Measurements from ENCODE around the gene SLC38A2.

Gene SLC38A2

GRCh38 chr12:46372544-46373300 is at the start of gene SLC38A2:
Gene SLC38A2 (minus strand): TSS chr12:46372773. CDS start chr12:46371293, 1,480 bp downstream.
- peak; percentile 97 for DNase-seq (ENCODE audit: low spot score)

GRCh38 chr12:46419675-46420074 is 47.1 kb upstream of the SLC38A2 start:
- DNase-seq (ENCODE audit: low spot score) = no peak

- no peak for DNase-seq (ENCODE audit: low spot score)
Measured at GRCh38 chr12:46415552-46415951, 43.0 kb upstream of the SLC38A2 start.

GRCh38 chr12:46414591-46415268 is 42.2 kb upstream of the SLC38A2 start:
- DNase-seq (ENCODE audit: low spot score) = no peak

- DNase-seq (ENCODE audit: low spot score) = no peak
Measured at GRCh38 chr12:46413368-46413767, 40.8 kb upstream of the SLC38A2 start.

GRCh38 chr12:46412857-46413256 is 40.3 kb upstream of the SLC38A2 start:
- DNase-seq (ENCODE audit: low spot score) = no peak

- DNase-seq (ENCODE audit: low spot score) = no peak
Measured at GRCh38 chr12:46410495-46410894, 37.9 kb upstream of the SLC38A2 start.

- DNase-seq (ENCODE audit: low spot score) = no peak
Measured at GRCh38 chr12:46409974-46410373, 37.4 kb upstream of the SLC38A2 start.

- DNase-seq (ENCODE audit: low spot score) = no peak
Measured at GRCh38 chr12:46409342-46409741, 36.8 kb upstream of the SLC38A2 start.

GRCh38 chr12:46408441-46408840 is 35.9 kb upstream of the SLC38A2 start:
- DNase-seq (ENCODE audit: low spot score) = no peak

GRCh38 chr12:46407361-46407760 is 34.8 kb upstream of the SLC38A2 start:
- no peak for DNase-seq (ENCODE audit: low spot score)

GRCh38 chr12:46406352-46407027 is 33.9 kb upstream of the SLC38A2 start:
- DNase-seq (ENCODE audit: low spot score) = no peak

GRCh38 chr12:46404733-46405132 is 32.2 kb upstream of the SLC38A2 start:
- DNase-seq (ENCODE audit: low spot score) = no peak

- no peak for DNase-seq (ENCODE audit: low spot score)
Measured at GRCh38 chr12:46404225-46404631, 31.7 kb upstream of the SLC38A2 start.

- no peak for DNase-seq (ENCODE audit: low spot score)
Measured at GRCh38 chr12:46403719-46404070, 31.1 kb upstream of the SLC38A2 start.

- DNase-seq (ENCODE audit: low spot score) = no peak
Measured at GRCh38 chr12:46402941-46403718, 30.6 kb upstream of the SLC38A2 start.

GRCh38 chr12:46402451-46402850 is 29.9 kb upstream of the SLC38A2 start:
- no peak for DNase-seq (ENCODE audit: low spot score)

- DNase-seq (ENCODE audit: low spot score) = no peak
Measured at GRCh38 chr12:46401662-46402061, 29.1 kb upstream of the SLC38A2 start.

GRCh38 chr12:46400406-46400805 is 27.8 kb upstream of the SLC38A2 start:
- no peak for DNase-seq (ENCODE audit: low spot score)

GRCh38 chr12:46399461-46400248 is 27.1 kb upstream of the SLC38A2 start:
- DNase-seq (ENCODE audit: low spot score) = peak; percentile 16

- DNase-seq (ENCODE audit: low spot score) = no peak
Measured at GRCh38 chr12:46396826-46397225, 24.3 kb upstream of the SLC38A2 start.
